CD4-positive, alpha-beta memory T cell (primary cell): ENCODE results near the gene DOCK10. TPM values are rescaled to one million over a fixed set of nuclear protein-coding genes. Genes with fewer than 3 reads are reported as not detected.

Experiments
- CTCF ChIA-PET: fragments of 350-600 bp; sonication (Branson Sonifier 250); formaldehyde crosslinking; loops from one replicate; lab custom pipeline; 2021; ENCODE audit warnings: inconsistent platforms; ENCODE audit not compliant: partially characterized antibody; lab: Charles Lee
- POLR2A ChIA-PET: fragments of 350-600 bp; sonication (Branson Sonifier 250); formaldehyde crosslinking; loops from one replicate; lab custom pipeline; 2021; ENCODE audit not compliant: partially characterized antibody; lab: Charles Lee
- DNase-seq, 5 donors: peaks; one replicate each; pipeline versions ENCODE4 v3.0.0 to v3.0.0-alpha.2; 2020 to 2022; ENCODE audit warnings: mixed read lengths in 1 of 5
- H3K27ac ChIP-seq: one replicate; pipeline ENCODE4 v1.7.0; 2013; ENCODE audit warnings: low read depth, low read length
- H3K27me3 ChIP-seq: 2 replicates; pipeline ENCODE4 v1.7.0; 2013; ENCODE audit warnings: mild to moderate bottlenecking, low read length, moderate library complexity; ENCODE audit not compliant: insufficient read depth
- H3K36me3 ChIP-seq: 2 replicates; pipeline ENCODE4 v1.7.0; 2013; ENCODE audit warnings: mild to moderate bottlenecking, low read length, moderate library complexity; ENCODE audit not compliant: insufficient read depth
- H3K4me1 ChIP-seq: 2 replicates; pipeline ENCODE4 v1.7.0; 2013; ENCODE audit warnings: mild to moderate bottlenecking, low read length, moderate library complexity; ENCODE audit not compliant: insufficient read depth
- H3K4me3 ChIP-seq, 2 donors: one replicate each; pipeline ENCODE4 v1.7.0; 2013; ENCODE audit warnings: low read length in 2 of 2, mild to moderate bottlenecking in 1 of 2
- H3K9me3 ChIP-seq, 2 donors: one replicate each; pipeline ENCODE4 v1.7.0; 2013; ENCODE audit warnings: low read length in 2 of 2, control low read depth in 1 of 2; ENCODE audit not compliant: control insufficient read depth in 1 of 2
- H3K27ac Mint-ChIP-seq, 7 donors: one replicate each; pipeline ENCODE4 v1.8.0; 2020 to 2021; ENCODE audit warnings: mixed read lengths in 7 of 7, mild to moderate bottlenecking in 6 of 7, inconsistent platforms in 3 of 7, moderate library complexity in 3 of 7
- H3K27me3 Mint-ChIP-seq, 2 donors: one replicate each; pipeline ENCODE4 v1.8.0; 2020 to 2021; ENCODE audit warnings: mixed read lengths in 2 of 2
- H3K36me3 Mint-ChIP-seq, 2 donors: one replicate each; pipeline ENCODE4 v1.8.0; 2020 to 2021; ENCODE audit warnings: mixed read lengths in 2 of 2, inconsistent platforms in 1 of 2, mild to moderate bottlenecking in 1 of 2
- H3K4me1 Mint-ChIP-seq, 4 donors: one replicate each; pipeline ENCODE4 v1.8.0; 2020 to 2021; ENCODE audit warnings: mixed read lengths in 4 of 4, mild to moderate bottlenecking in 1 of 4
- H3K4me3 Mint-ChIP-seq, 8 donors: one replicate each; pipeline ENCODE4 v1.8.0; 2020 to 2021; ENCODE audit warnings: mixed read lengths in 8 of 8, mild to moderate bottlenecking in 7 of 8, moderate library complexity in 6 of 8, inconsistent platforms in 3 of 8
- H3K9me3 Mint-ChIP-seq, 8 donors: one replicate each; pipeline ENCODE4 v1.8.0; 2020 to 2021; ENCODE audit warnings: mixed read lengths in 8 of 8, mild to moderate bottlenecking in 5 of 8, inconsistent platforms in 3 of 8, moderate library complexity in 1 of 8
- intact Hi-C: fragments of 100-400 bp; cut with micrococcal nuclease; formaldehyde crosslinking; loops from one replicate; pipeline ENCODE4 v1.15.1; 2023
- polyA plus RNA-seq, 2 donors: library from polyadenylated mRNA; unstranded; fragments of 300-500 nt; fragmentation: Illumina TruSeq; gene quantifications; one replicate each; pipeline ENCODE4 v1.2.3, GENCODE V29; 2021
- total RNA-seq, 2 experiments: library from RNA; stranded (reverse); gene quantifications; one replicate each; pipeline ENCODE4 v1.2.3, GENCODE V29; 2021

Gene DOCK10
- total and polyA plus RNA-seq, 4 experiments from 2014 or later, result 26.0 to 186 (median 125) TPM

DNA sequence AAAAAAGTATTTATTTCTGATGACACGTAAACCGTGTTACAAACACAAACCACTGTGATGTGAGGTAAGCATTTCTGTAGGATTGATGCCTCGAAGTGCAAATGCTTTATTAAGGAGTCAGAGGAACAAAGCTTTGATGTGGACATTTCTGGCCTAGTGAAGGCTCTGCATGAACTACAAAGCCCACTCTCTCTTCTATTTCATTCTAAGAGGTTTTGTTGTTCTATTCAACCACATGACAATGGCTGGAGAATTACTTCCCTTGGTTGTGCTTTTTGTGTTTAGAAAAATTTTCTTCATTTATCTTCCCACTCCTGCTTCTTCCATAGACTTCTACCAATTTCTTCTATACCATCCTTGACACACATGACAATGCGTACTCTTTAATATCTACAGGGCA, 200.4 kb downstream of the DOCK10 start:
- H3K27me3 Mint-ChIP-seq, result no peaks in the 10 kb centered on the region
- H3K4me1 Mint-ChIP-seq, result peaks cover 0 to 2% (median 0%) of the 10 kb centered on the region in 4 donors
- no peak for DNase-seq
- no peak overlapping the region for H3K4me3 Mint-ChIP-seq
- CTCF ChIA-PET, result no interaction called here
- H3K36me3 ChIP-seq, result peaks cover 86% of the 10 kb centered on the region
- no peaks in the 10 kb centered on the region for H3K9me3 ChIP-seq
- H3K36me3 Mint-ChIP-seq, result peaks cover 82 to 89% of the 10 kb centered on the region in 2 donors
- H3K4me3 ChIP-seq, result no peak overlapping the region
- intact Hi-C loops, result loop anchor here (2.0 kb wide), 1 partner anchor 25 kb away; no protein-coding TSS in a partner anchor
- POLR2A ChIA-PET, result interaction anchor here (1.0 to 1.3 kb wide), 2 partner anchors 13 to 200 kb away, joined by 3 read pairs; partner anchors contain the start of gene DOCK10
- H3K4me1 ChIP-seq, result no peaks in the 10 kb centered on the region
- no peaks in the 10 kb centered on the region for H3K27me3 ChIP-seq
- H3K9me3 Mint-ChIP-seq, result peaks cover 0 to 6% (median 0%) of the 10 kb centered on the region in 8 donors
- H3K27ac ChIP-seq, result no peak overlapping the region
- H3K27ac Mint-ChIP-seq, result peak overlapping the region in 3 of 7 donors; percentile 7 to 17 (median 16)

GRCh38 chr2:224838335-224838734, 203.9 kb downstream of the DOCK10 start:
- no peak for DNase-seq
- Histone ChIP-seq H3K27ac (no peak overlapping the region), H3K27me3 (no peaks in the 10 kb centered on the region), H3K36me3 (peaks cover 85% of the 10 kb centered on the region), H3K4me3 (no peak overlapping the region), H3K4me1 (no peaks in the 10 kb centered on the region), H3K9me3 (no peaks in the 10 kb centered on the region)
- no peak overlapping the region for H3K4me3 Mint-ChIP-seq
- no peaks in the 10 kb centered on the region for H3K27me3 Mint-ChIP-seq
- intact Hi-C loops, result no loop called here
- ChIA-PET POLR2A (no interaction called here), CTCF (interaction anchor here (0.5 to 0.6 kb wide), 2 partner anchors 171 to 817 kb away, joined by 3 to 5 read pairs; no protein-coding TSS in a partner anchor)
- H3K36me3 Mint-ChIP-seq, result peaks cover 75 to 85% of the 10 kb centered on the region in 2 donors
- peak overlapping the region in 1 of 7 donors; percentile 44 for H3K27ac Mint-ChIP-seq
- H3K4me1 Mint-ChIP-seq, result peaks cover 0 to 2% (median under 1%) of the 10 kb centered on the region in 4 donors
- peaks cover 0 to 6% (median 0%) of the 10 kb centered on the region in 8 donors for H3K9me3 Mint-ChIP-seq

- H3K4me1 ChIP-seq, result no peaks in the 10 kb centered on the region
Observed at GRCh38 chr2:224837558-224837957, 204.7 kb downstream of the DOCK10 start.

DNA sequence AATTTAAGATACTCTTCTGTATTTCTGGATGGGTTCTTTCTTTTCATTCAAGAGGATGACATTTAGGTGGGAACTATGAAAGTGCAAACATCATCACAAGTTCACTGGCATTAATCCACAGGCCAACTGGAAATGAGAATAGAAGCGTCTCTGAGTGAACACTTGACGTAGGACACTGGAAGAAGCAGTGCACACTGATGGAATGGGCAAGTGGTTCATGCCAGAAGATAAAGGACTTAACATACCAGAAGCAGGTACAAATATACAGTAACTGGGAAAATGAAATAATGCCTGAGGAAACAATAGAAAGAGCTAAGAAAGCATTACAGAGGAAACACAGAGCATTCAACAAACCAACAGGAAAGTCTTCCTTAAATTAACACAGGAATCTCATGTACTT, 205.2 kb downstream of the DOCK10 start:
- H3K4me1 Mint-ChIP-seq, result peaks cover 0 to 4% (median under 1%) of the 10 kb centered on the region in 4 donors
- no peaks in the 10 kb centered on the region for H3K9me3 ChIP-seq
- peak overlapping the region in 2 of 7 donors; percentile 57 to 75 for H3K27ac Mint-ChIP-seq
- CTCF ChIA-PET, result no interaction called here
- no peak overlapping the region for H3K4me3 Mint-ChIP-seq
- intact Hi-C loops, result no loop called here
- H3K27me3 ChIP-seq, result no peaks in the 10 kb centered on the region
- no peaks in the 10 kb centered on the region for H3K4me1 ChIP-seq
- no peak overlapping the region for H3K27ac ChIP-seq
- H3K36me3 Mint-ChIP-seq, result peaks cover 73 to 85% of the 10 kb centered on the region in 2 donors
- peaks cover 0 to 5% (median 0%) of the 10 kb centered on the region in 8 donors for H3K9me3 Mint-ChIP-seq
- peaks cover 86% of the 10 kb centered on the region for H3K36me3 ChIP-seq
- no peak for DNase-seq
- H3K27me3 Mint-ChIP-seq, result no peaks in the 10 kb centered on the region
- no peak overlapping the region for H3K4me3 ChIP-seq
- POLR2A ChIA-PET, result no interaction called here

More at GRCh38 chr2:224837558-224837957, 204.7 kb downstream of the DOCK10 start:
- Mint-ChIP-seq H3K4me1 (peaks cover 0 to 3% (median 0%) of the 10 kb centered on the region in 4 donors), H3K4me3 (no peak overlapping the region), H3K27me3 (no peaks in the 10 kb centered on the region), H3K36me3 (peaks cover 75 to 85% of the 10 kb centered on the region in 2 donors), H3K27ac (peak overlapping the region in 3 of 7 donors; percentile 1 to 58 (median 16)), H3K9me3 (peaks cover 0 to 5% (median 0%) of the 10 kb centered on the region in 8 donors)
- POLR2A ChIA-PET, result no interaction called here
- Histone ChIP-seq H3K9me3 (no peaks in the 10 kb centered on the region), H3K27ac (no peak overlapping the region), H3K36me3 (peaks cover 85% of the 10 kb centered on the region), H3K27me3 (no peaks in the 10 kb centered on the region), H3K4me3 (no peak overlapping the region)
- intact Hi-C loops, result no loop called here
- DNase-seq, result no peak
- CTCF ChIA-PET, result interaction anchor here (0.5 kb wide), 1 partner anchor 172 kb away, joined by 5 read pairs; no protein-coding TSS in a partner anchor

- DNase-seq, result no peak
- POLR2A ChIA-PET, result no interaction called here
- Histone ChIP-seq H3K27ac (no peak overlapping the region), H3K4me3 (no peak overlapping the region), H3K36me3 (peaks cover 87% of the 10 kb centered on the region), H3K9me3 (no peaks in the 10 kb centered on the region), H3K4me1 (no peaks in the 10 kb centered on the region), H3K27me3 (no peaks in the 10 kb centered on the region)
- intact Hi-C loops, result no loop called here
- peaks cover 0 to 4% (median 1%) of the 10 kb centered on the region in 4 donors for H3K4me1 Mint-ChIP-seq
- peaks cover 0 to 5% (median 0%) of the 10 kb centered on the region in 8 donors for H3K9me3 Mint-ChIP-seq
- H3K27ac Mint-ChIP-seq, result peak overlapping the region in 2 of 7 donors; percentile 16 to 46
- H3K27me3 Mint-ChIP-seq, result no peaks in the 10 kb centered on the region
- H3K36me3 Mint-ChIP-seq, result peaks cover 72 to 87% of the 10 kb centered on the region in 2 donors
- H3K4me3 Mint-ChIP-seq, result no peak overlapping the region
- CTCF ChIA-PET, result interaction anchor here (1.0 to 2.1 kb wide), 2 partner anchors 55 to 166 kb away, joined by 3 to 7 read pairs; no protein-coding TSS in a partner anchor
Observed at GRCh38 chr2:224836263-224836662, 206.0 kb downstream of the DOCK10 start.

GRCh38 chr2:224835405-224835804, 206.9 kb downstream of the DOCK10 start:
- Mint-ChIP-seq H3K36me3 (peaks cover 67 to 84% of the 10 kb centered on the region in 2 donors), H3K27ac (no peak overlapping the region), H3K27me3 (no peaks in the 10 kb centered on the region), H3K4me1 (peaks cover 0 to 4% (median 1%) of the 10 kb centered on the region in 4 donors), H3K4me3 (no peak overlapping the region), H3K9me3 (no peaks in the 10 kb centered on the region)
- Histone ChIP-seq H3K36me3 (peaks cover 86% of the 10 kb centered on the region), H3K4me3 (no peak overlapping the region), H3K27ac (no peak overlapping the region), H3K27me3 (no peaks in the 10 kb centered on the region), H3K4me1 (no peaks in the 10 kb centered on the region), H3K9me3 (no peaks in the 10 kb centered on the region)
- CTCF ChIA-PET, result interaction anchor here (1.0 to 2.1 kb wide), 2 partner anchors 54 to 167 kb away, joined by 3 to 7 read pairs; no protein-coding TSS in a partner anchor
- intact Hi-C loops, result no loop called here
- no peak for DNase-seq
- POLR2A ChIA-PET, result no interaction called here

GRCh38 chr2:224833986-224834385, 208.3 kb downstream of the DOCK10 start:
- Mint-ChIP-seq H3K27ac (peak overlapping the region in 3 of 7 donors; percentile 21 to 70 (median 68)), H3K27me3 (no peaks in the 10 kb centered on the region), H3K9me3 (no peaks in the 10 kb centered on the region), H3K36me3 (peaks cover 65 to 85% of the 10 kb centered on the region in 2 donors), H3K4me3 (no peak overlapping the region), H3K4me1 (peaks cover 0 to 5% (median 1%) of the 10 kb centered on the region in 4 donors)
- no peak for DNase-seq
- intact Hi-C loops, result no loop called here
- Histone ChIP-seq H3K36me3 (peaks cover 85% of the 10 kb centered on the region), H3K27ac (no peak overlapping the region), H3K4me3 (no peak overlapping the region), H3K9me3 (no peaks in the 10 kb centered on the region), H3K4me1 (no peaks in the 10 kb centered on the region), H3K27me3 (no peaks in the 10 kb centered on the region)
- ChIA-PET POLR2A (interaction anchor here (1.2 kb wide), 1 partner anchor 14 kb away, joined by 3 read pairs; no protein-coding TSS in a partner anchor), CTCF (interaction anchor here (1.0 to 2.0 kb wide), 2 partner anchors 14 to 168 kb away, joined by 3 to 6 read pairs; no protein-coding TSS in a partner anchor)
